ENCODE data around the gene TRPM2. TPM values are rescaled to one million over a fixed set of nuclear protein-coding genes. Genes with fewer than 3 reads are reported as not detected.

The TRPM2 gene
- total and polyA plus RNA-seq, 2 donors (not counting 3 experiments of a cell fraction or from before 2014, with no cell fraction given) = not detected

GRCh38 chr21:44348861-44349260 is 4.6 kb upstream of the TRPM2 start:
- CTCF ChIA-PET = no interaction called here
- H3K79me2 ChIP-seq (ENCODE audit: control insufficient read depth, insufficient read depth, low read length) = no peaks in the 10 kb centered on the region
- BruUV-seq (replicated peaks) = no TSS peak
- no peaks in the 10 kb centered on the region for H4K20me1 ChIP-seq (replicated peaks; ENCODE audit: control insufficient read depth, extremely low read depth, insufficient read depth, low read length)
- DNase-seq (ENCODE audit: low read depth, low spot score) (no peak), FAIRE-seq (no peak)
- H3K9ac ChIP-seq (replicated peaks; ENCODE audit: extremely low read depth, insufficient read depth, low read length) = no peak overlapping the region
- H3K9me3 ChIP-seq (replicated peaks; ENCODE audit: control insufficient read depth, insufficient read depth, low read length) = no peaks in the 10 kb centered on the region
- H3K9me1 ChIP-seq (replicated peaks; ENCODE audit: control insufficient read depth, extremely low read depth, insufficient read depth, low read length) = no peaks in the 10 kb centered on the region
- intact Hi-C loops (cut with micrococcal nuclease) = loop anchor here (10.0 kb wide), 1 partner anchor 106 kb away; the partner anchor contains the start of gene LRRC3
- H3K27ac ChIP-seq (ENCODE audit: insufficient read depth, low read depth, low read length) = no peak overlapping the region
- no peaks in the 10 kb centered on the region for H3K36me3 ChIP-seq (ENCODE audit: control insufficient read depth in 2 of 2, extremely low read depth in 1 of 2, insufficient read depth in 2 of 2, low read length in 2 of 2)
- H3K4me3 ChIP-seq (replicated peaks in 1 of 3; ENCODE audit: insufficient read depth in 1 of 3, low read depth in 1 of 3, low read length in 3 of 3) = no peak overlapping the region
- no peak overlapping the region for H3K4me2 ChIP-seq (ENCODE audit: insufficient read depth, low read length)
- no peaks in the 10 kb centered on the region for H3K4me1 ChIP-seq (ENCODE audit: control insufficient read depth, extremely low read depth, insufficient read depth, low read length)
- TF ChIP-seq MAX (IDR thresholded peaks at IDR 0.05; ENCODE audit: insufficient read depth, insufficient read length) = no peak
- no peak for TF ChIP-seq JUN (IDR thresholded peaks at IDR 0.05; ENCODE audit: borderline replicate concordance, insufficient read depth, insufficient read length, low read depth)
- dilution Hi-C loops (cut with MboI; ENCODE audit: extremely low pct_ligation_motif_present, low sequenced_read_pairs) = no loop called here
- POLR2A ChIA-PET = no interaction called here
- H3K27me3 ChIP-seq (ENCODE audit: control insufficient read depth in 2 of 2, insufficient read depth in 2 of 2, low read length in 2 of 2) = peaks cover 7 to 18% of the 10 kb centered on the region in 2 experiments
- H2AFZ ChIP-seq (ENCODE audit: low read depth, low read length) = no peak overlapping the region

DNA sequence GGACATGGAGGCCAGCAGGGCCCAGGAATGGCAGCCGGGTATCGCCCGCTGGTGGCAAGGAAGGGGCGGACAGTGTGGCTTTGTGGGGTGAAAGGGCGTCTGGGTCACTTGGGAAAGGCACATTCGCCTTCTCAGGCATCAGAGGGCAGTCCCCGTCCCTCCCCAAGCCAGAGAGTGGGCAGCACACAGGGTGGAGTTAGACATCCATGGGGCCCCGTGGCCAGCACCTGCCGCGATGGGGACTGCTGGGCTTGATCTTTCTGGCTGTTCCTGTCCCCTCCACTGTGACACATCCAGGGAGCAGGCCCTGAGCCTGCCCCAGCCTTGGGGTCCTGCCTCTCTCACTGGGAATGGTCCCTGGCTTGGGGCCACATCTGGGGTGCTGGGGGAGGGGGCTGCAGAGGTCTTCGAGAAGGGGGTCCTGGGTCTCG is 4.0 kb upstream of the TRPM2 start:
- H3K4me2 ChIP-seq (ENCODE audit: insufficient read depth, low read length) = no peak overlapping the region
- H3K79me2 ChIP-seq (ENCODE audit: control insufficient read depth, insufficient read depth, low read length) = no peaks in the 10 kb centered on the region
- H3K9me3 ChIP-seq (replicated peaks; ENCODE audit: control insufficient read depth, insufficient read depth, low read length) = no peaks in the 10 kb centered on the region
- H3K4me1 ChIP-seq (ENCODE audit: control insufficient read depth, extremely low read depth, insufficient read depth, low read length) = no peaks in the 10 kb centered on the region
- intact Hi-C loops (cut with micrococcal nuclease) (loop anchor here (10.0 kb wide), 1 partner anchor 105 kb away; the partner anchor contains the start of gene LRRC3), dilution Hi-C loops (cut with MboI; ENCODE audit: extremely low pct_ligation_motif_present, low sequenced_read_pairs) (no loop called here)
- FAIRE-seq = no peak
- H3K4me3 ChIP-seq (replicated peaks in 1 of 3; ENCODE audit: insufficient read depth in 1 of 3, low read depth in 1 of 3, low read length in 3 of 3) = no peak overlapping the region
- no TSS peak for BruUV-seq (replicated peaks)
- H3K27ac ChIP-seq (ENCODE audit: insufficient read depth, low read depth, low read length) = no peak overlapping the region
- H3K9ac ChIP-seq (replicated peaks; ENCODE audit: extremely low read depth, insufficient read depth, low read length) = no peak overlapping the region
- no peaks in the 10 kb centered on the region for H3K36me3 ChIP-seq (ENCODE audit: control insufficient read depth in 2 of 2, extremely low read depth in 1 of 2, insufficient read depth in 2 of 2, low read length in 2 of 2)
- no peak overlapping the region for H2AFZ ChIP-seq (ENCODE audit: low read depth, low read length)
- no peak for DNase-seq (ENCODE audit: low read depth, low spot score)
- no peaks in the 10 kb centered on the region for H3K9me1 ChIP-seq (replicated peaks; ENCODE audit: control insufficient read depth, extremely low read depth, insufficient read depth, low read length)
- no peaks in the 10 kb centered on the region for H4K20me1 ChIP-seq (replicated peaks; ENCODE audit: control insufficient read depth, extremely low read depth, insufficient read depth, low read length)
- peaks cover 7 to 18% of the 10 kb centered on the region in 2 experiments for H3K27me3 ChIP-seq (ENCODE audit: control insufficient read depth in 2 of 2, insufficient read depth in 2 of 2, low read length in 2 of 2)
- TF ChIP-seq, protein P1, sequence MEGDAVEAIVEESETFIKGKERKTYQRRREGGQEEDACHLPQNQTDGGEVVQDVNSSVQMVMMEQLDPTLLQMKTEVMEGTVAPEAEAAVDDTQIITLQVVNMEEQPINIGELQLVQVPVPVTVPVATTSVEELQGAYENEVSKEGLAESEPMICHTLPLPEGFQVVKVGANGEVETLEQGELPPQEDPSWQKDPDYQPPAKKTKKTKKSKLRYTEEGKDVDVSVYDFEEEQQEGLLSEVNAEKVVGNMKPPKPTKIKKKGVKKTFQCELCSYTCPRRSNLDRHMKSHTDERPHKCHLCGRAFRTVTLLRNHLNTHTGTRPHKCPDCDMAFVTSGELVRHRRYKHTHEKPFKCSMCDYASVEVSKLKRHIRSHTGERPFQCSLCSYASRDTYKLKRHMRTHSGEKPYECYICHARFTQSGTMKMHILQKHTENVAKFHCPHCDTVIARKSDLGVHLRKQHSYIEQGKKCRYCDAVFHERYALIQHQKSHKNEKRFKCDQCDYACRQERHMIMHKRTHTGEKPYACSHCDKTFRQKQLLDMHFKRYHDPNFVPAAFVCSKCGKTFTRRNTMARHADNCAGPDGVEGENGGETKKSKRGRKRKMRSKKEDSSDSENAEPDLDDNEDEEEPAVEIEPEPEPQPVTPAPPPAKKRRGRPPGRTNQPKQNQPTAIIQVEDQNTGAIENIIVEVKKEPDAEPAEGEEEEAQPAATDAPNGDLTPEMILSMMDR (IDR thresholded peaks at IDR 0.05; ENCODE audit: extremely low read depth in 1 of 2, insufficient read depth in 1 of 2, low read depth in 1 of 2, low read length in 2 of 2) = no peak
- TF ChIP-seq MAX (IDR thresholded peaks at IDR 0.05; ENCODE audit: insufficient read depth, insufficient read length) = no peak
- TF ChIP-seq EZH2 (IDR thresholded peaks at IDR 0.05; ENCODE audit: borderline replicate concordance, low read depth, low read length, severe bottlenecking) = no peak
- CTCF ChIA-PET = no interaction called here
- POLR2A ChIA-PET = no interaction called here

Measured in endothelial cell of umbilical vein (primary cell).